Cortex of kidney (tissue), 1 donor: ENCODE results near the gene BMP4.
"Not testable (repeated sequence)": the region's sequence is repeated elsewhere in the genome, so short reads cannot be mapped to it uniquely, and the experiment has no call there.

ENCODE experiments used
- DNase-seq: peaks from one replicate; lab custom pipeline; 2025; lab: John Stamatoyannopoulos, UW

BMP4 gene

DNA sequence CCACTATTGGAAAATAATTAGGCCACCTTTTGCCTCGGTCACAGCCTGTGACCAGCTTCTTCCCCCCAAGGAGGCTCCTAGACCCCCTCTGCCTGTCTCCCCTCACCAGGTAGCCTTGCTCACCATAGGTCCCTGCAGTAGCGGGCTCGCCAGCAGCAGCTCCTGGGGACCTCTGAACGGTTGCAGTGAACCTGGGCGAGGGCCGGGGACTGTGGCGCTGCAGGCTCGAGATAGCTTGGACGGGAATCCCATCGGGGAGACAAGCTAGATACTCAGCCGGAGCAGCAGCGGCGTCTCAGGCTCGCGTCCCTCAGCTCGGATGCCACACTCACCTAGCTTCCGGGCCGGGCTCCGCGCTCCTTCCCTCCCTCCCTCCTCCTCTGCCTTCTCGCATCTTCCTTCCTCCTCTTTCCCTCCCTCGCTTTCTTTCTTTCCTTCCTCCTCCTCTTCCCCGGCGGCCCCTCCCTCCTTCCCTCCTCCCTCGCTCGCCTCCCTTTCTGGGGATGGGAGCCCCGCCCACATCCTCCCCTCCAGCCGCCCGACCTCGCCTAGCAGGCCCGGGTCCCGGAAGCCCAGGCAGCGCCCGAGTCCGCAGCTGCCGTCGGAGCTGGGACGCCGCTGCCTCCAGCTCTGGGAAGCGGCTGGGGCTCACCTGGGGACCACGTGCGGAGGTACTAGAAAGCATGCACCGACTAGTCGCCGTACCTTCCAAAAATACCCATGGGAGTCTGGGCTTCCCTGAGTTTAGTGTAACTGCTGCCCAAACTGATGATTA is at the start of gene BMP4:
Gene BMP4 (minus strand): TSS at position 399 of the 775 bp plus-strand sequence. CDS start 4,603 bp downstream, outside the sequence.
- DNase-seq = no peak

GRCh38 chr14:54003064-54003463 is 46.4 kb upstream of the BMP4 start:
- no peak for DNase-seq

DNA sequence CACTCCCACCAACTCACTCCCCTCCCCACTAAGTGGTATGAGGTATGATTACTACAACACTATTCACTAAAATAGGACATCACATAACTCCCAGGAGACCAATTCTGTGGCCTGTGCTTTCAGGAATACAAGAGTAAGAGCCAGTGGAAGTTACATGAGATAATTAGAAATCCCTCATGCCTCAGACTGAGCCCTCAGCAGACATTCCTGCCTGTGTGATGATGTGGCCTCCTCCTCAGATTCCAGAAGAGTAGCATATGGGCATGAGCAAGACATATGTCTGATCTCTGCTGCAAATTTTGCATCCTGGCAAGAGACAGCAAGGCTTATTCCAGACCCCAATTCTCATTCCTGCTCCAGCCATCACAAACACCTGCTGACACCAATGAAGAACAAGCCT is 46.0 kb upstream of the BMP4 start:
- no peak for DNase-seq

DNA sequence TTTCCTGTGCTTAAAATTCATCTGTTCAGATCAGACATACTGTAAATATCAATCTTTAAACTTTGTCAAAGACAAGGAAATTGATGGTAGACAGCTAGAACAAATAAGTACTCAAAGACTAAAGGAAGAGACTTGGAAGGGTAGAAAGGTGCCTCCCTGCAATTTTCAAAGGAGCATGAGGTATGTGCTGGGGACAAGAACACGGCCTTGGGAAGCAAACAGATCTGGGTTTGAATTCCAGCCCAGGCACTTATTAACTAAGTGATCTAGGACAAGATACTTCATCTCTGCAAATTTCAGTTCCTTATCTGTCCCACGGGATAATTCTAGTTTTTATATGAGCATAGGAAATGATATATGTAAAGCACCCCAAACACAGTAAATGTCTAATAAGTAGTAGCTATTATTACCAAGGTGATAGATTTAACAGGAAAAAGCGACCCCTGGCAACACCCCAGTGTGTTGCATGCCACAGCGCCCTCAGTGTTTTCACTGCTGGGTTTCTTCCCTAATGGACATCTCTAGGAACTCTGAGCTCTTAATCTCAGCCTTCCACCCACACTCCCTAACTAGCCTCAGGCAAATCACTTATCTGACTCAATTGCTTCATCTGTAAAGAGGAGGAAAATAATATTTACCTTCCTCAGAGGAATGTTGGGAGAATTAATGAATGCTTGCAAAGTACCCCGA is 44.7 kb upstream of the BMP4 start:
- no peak for DNase-seq

GRCh38 chr14:54000341-54000811 is 43.8 kb upstream of the BMP4 start:
- DNase-seq = no peak

DNA sequence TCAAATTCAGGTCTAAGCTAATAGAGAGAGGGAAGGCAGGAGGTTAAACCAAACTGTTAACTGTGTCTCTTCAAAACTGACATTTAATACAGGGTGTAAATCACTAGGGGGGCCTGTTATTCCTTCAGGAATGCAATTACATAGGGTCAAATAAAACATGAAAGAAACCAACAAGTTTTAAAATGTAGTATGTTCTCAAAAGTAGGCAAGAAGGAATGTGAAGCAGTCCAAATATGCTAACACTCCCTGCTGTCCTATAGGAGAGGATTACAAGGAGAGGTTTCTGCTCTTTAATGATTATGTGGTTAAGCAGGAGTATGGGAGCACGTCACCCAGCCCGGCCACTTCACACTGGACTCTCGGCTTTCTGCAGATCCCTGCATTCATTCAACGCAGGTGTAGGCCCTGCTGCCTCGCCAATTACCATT is 42.5 kb upstream of the BMP4 start:
- DNase-seq = no peak

GRCh38 chr14:53996041-53996440 is 39.4 kb upstream of the BMP4 start:
- no peak for DNase-seq

GRCh38 chr14:53993920-53994607 is 37.4 kb upstream of the BMP4 start:
- DNase-seq = no peak

DNA sequence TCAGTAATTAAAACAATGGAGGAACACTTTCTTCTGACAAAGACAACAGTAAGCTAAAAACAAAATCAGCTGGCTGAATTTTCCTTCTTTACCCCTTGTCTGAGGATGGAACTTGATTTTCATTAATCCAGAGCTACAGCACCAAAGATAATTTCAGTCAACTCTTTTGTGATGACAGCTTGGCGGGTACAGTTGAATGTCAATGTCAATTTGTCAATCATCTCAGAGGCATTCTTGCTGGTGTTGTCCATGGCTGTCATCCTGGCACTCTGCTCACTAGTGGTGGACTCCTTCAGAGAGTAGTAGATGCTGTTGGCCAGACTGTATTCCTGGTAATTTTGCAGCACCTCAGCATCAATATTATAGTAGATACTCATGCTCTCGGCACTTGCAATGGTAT is 34.4 kb upstream of the BMP4 start:
- no peak for DNase-seq

DNA sequence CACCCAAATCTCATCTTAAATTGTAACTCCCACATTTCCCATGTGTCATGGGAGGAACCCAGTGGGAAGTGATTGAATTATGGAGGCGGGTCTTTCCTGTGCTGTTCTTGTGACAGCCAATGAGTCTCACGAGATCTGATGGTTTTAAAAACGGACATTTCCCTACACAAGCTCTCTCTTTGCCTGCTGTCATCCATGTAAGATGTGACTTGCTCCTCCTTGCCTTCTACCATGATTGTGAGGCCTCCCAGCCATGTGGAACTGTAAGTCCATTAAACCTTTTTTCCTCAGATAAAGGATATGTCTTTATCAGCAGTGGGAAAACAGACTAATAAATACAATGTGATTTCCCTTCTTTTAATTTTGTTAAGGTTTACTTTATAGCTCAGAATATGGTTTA is 30.1 kb upstream of the BMP4 start:
- DNase-seq = not testable (repeated sequence)

GRCh38 chr14:53984958-53985357 is 28.3 kb upstream of the BMP4 start:
- DNase-seq = not testable (repeated sequence)

- no peak for DNase-seq
Measured at GRCh38 chr14:53983112-53983511, 26.5 kb upstream of the BMP4 start.

GRCh38 chr14:53982546-53982945 is 25.9 kb upstream of the BMP4 start:
- no peak for DNase-seq

DNA sequence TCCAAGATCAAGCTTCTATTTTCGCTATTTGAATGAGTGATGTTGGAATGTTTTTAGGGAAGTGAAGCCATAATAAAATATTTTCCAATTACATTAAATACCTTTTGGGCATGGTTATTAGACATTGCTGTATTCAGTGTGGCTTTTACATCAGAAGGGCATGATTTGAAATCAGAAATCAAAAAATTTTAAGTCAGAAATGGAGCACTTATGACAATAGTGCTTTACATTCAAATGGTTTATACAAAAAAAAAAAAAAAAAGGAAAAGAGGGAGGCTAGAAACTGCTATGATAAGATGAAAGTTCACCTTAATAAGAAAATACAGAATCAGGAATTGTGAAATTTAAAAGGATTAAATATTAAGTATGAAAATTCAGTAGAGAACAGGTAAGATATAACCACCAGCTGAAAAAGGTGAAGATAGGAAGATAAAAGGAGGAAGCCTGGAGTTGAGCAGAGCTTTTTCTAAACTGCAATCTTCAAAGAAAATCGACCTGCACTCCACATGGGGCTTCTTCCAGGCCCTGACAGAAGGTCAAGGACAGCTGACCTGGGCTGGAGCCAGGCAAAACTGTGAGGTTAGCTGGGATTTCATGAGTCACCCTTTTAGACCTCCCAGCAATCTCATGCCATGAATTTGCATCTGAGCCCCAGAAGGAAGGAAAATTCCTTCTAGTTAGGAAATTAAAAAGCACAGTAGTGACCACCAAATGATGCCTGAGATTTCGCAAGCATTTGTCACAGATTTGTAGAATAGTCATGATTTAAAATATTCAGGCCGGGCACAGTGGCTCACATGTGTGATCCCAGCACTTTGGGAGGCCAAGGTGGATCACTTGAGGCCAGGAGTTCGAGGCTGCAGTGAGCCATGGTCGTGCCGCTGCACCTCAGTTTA is 23.4 kb upstream of the BMP4 start:
- DNase-seq = no peak

- no peak for DNase-seq
Measured at GRCh38 chr14:53979113-53979681, 22.6 kb upstream of the BMP4 start.

DNA sequence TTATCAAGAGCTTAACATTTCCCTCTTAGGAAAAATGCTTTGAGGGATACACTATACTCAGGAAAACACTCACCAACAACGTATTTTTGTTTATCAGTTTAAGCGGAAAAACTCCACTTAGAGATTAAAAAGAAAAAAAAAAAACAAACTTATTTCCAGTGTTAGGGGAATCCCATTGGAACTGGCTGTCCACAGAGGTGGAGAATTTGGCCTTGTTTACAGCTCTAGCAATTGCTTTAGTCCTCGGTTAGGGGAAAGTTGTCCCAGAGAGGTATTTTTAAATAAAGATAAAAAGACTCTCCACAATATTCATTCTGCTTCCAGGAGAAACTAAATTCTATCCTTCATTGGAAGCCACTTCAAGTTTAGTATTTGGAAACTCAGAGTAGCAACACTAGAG is 21.6 kb upstream of the BMP4 start:
- DNase-seq = no peak

DNA sequence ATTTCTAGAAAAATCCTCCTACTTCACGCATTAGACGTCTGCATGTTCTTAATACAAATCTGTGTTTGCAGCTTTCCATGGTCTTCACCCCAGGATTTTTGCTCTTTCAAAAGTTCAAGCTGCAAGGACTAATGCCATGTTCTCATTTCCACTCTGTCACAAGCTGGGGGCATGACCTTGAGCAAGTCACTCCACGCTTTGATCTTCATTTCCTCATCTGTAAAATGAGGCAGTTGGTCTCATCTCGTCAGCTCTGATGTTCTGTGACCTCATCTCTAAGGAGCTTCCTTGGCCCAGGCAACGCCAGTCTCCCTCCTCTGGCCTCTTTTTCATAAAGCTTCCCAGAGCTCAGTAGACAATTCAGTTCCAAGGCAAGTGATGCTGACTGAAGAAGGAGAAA is 18.8 kb upstream of the BMP4 start:
- DNase-seq = no peak

GRCh38 chr14:53971521-53971920 is 14.9 kb upstream of the BMP4 start:
- DNase-seq = no peak

DNA sequence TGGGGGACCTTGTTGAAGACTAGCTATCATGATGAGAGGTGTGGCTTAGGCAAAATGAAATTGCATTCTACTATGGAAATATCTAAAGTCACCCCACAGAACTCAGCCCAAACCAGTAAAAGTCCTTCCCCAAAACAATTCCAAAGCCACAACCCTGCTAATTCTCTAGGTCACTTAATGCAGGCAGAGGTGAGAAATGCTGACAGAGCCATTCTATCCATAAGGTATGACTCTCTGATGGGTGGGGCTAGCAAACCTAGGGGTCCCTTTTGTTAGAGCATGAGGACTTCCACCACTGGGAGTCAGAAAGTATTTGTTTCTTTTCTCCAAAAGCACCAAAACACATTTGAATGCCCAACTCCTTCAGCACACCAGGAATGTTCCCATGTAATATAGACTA is 12.7 kb upstream of the BMP4 start:
- no peak for DNase-seq

- DNase-seq = no peak
Measured at GRCh38 chr14:53968726-53969125, 12.1 kb upstream of the BMP4 start.

DNA sequence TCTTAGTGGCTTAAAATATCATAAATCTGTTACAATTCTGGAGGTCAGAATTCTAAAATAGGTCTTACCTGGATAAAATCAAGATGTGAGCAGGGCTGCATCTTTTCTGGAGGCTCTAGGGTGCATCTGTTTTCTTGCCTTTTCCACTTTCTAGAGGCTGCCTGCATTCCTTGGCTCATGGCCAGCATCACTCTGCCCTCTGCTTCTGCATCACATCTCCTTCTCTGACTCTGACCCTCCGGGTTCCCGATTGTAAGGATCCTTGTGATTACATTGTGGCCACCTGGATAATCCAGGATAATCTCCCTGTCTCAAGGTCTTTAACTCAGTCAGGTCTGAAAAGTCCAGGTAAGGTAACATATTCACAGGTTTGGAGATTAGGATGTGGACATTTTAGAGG is 11.0 kb upstream of the BMP4 start:
- no peak for DNase-seq
